PFSK-1 (cell line): ENCODE measurements around the gene DMPK.

Experiments
- FOXP2 ChIP-seq: optimal IDR thresholded peaks from 2 replicates; pipeline ENCODE3; 2011; ENCODE audit warnings: borderline replicate concordance, control low read depth, inconsistent platforms; ENCODE audit not compliant: insufficient read depth; ENCODE audit errors: extremely low read length, extremely low read depth
- POLR2AphosphoS5 ChIP-seq: IDR thresholded peaks from 2 replicates; pipeline ENCODE4 v1.6.1; 2012; ENCODE audit warnings: low read depth, mild to moderate bottlenecking, control low read depth, low read length, moderate library complexity
- SIN3A ChIP-seq: IDR thresholded peaks from 2 replicates; pipeline ENCODE4 v1.6.1; 2012; ENCODE audit warnings: mild to moderate bottlenecking, low read length, moderate library complexity, borderline replicate concordance; ENCODE audit not compliant: insufficient read depth
- TAF1 ChIP-seq: IDR thresholded peaks from 2 replicates; pipeline ENCODE4 v1.6.1; 2012; ENCODE audit warnings: low read length, control low read depth, borderline replicate concordance; ENCODE audit not compliant: insufficient read depth
- TF ChIP-seq, protein P1 (sequence below), 2 experiments: IDR thresholded peaks; 2 replicates each; pipeline versions ENCODE4 v1.6.1 to v1.8.0; 2011 to 2012; ENCODE audit warnings: low read depth in 2 of 2, low read length in 2 of 2, control low read depth in 1 of 2, inconsistent platforms in 1 of 2, mild to moderate bottlenecking in 1 of 2, moderate library complexity in 1 of 2; ENCODE audit not compliant: insufficient read depth in 1 of 2

The DMPK gene

GRCh38 chr19:45774765-45775164 lies 7.5 kb downstream of the DMPK start:
- TF ChIP-seq TAF1 (no peak), POLR2AphosphoS5 (no peak), SIN3A (no peak), FOXP2 (no peak)
- TF ChIP-seq, protein P1, sequence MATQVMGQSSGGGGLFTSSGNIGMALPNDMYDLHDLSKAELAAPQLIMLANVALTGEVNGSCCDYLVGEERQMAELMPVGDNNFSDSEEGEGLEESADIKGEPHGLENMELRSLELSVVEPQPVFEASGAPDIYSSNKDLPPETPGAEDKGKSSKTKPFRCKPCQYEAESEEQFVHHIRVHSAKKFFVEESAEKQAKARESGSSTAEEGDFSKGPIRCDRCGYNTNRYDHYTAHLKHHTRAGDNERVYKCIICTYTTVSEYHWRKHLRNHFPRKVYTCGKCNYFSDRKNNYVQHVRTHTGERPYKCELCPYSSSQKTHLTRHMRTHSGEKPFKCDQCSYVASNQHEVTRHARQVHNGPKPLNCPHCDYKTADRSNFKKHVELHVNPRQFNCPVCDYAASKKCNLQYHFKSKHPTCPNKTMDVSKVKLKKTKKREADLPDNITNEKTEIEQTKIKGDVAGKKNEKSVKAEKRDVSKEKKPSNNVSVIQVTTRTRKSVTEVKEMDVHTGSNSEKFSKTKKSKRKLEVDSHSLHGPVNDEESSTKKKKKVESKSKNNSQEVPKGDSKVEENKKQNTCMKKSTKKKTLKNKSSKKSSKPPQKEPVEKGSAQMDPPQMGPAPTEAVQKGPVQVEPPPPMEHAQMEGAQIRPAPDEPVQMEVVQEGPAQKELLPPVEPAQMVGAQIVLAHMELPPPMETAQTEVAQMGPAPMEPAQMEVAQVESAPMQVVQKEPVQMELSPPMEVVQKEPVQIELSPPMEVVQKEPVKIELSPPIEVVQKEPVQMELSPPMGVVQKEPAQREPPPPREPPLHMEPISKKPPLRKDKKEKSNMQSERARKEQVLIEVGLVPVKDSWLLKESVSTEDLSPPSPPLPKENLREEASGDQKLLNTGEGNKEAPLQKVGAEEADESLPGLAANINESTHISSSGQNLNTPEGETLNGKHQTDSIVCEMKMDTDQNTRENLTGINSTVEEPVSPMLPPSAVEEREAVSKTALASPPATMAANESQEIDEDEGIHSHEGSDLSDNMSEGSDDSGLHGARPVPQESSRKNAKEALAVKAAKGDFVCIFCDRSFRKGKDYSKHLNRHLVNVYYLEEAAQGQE (IDR thresholded peaks at IDR 0.05; ENCODE audit: insufficient read depth in 1 of 2, low read depth in 2 of 2, low read length in 2 of 2) = no peak

DNA sequence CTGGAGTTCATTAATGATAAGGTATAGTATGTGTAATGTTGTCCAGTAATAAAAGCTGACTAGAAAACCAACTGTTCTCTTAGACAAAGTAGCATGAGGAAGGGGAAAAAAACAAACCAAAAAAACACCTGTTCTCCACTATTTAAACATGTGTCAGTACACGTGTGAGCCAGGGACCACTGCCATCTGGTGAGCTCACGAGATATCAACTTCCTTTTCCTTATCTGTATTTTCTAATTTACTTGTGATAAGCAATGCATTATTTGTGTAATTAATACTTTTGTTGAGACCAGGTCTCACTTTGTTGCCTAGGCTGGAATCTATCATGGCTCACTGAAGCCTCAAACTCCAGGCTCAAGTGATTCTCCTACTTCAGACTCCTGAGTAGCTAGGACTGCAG lies 8.9 kb downstream of the DMPK start:
- TF ChIP-seq TAF1 = no peak
- no peak for TF ChIP-seq FOXP2
- no peak for TF ChIP-seq SIN3A
- TF ChIP-seq POLR2AphosphoS5 = no peak
- TF ChIP-seq, protein P1 (IDR thresholded peaks at IDR 0.05; ENCODE audit: insufficient read depth in 1 of 2, low read depth in 2 of 2, low read length in 2 of 2) = no peak

GRCh38 chr19:45772912-45773311 lies 9.4 kb downstream of the DMPK start:
- no peak for TF ChIP-seq FOXP2
- no peak for TF ChIP-seq SIN3A
- no peak; the same call in 1 of the 2 replicates for TF ChIP-seq POLR2AphosphoS5
- TF ChIP-seq, protein P1 (IDR thresholded peaks at IDR 0.05; ENCODE audit: insufficient read depth in 1 of 2, low read depth in 2 of 2, low read length in 2 of 2) = no peak
- no peak for TF ChIP-seq TAF1

DNA sequence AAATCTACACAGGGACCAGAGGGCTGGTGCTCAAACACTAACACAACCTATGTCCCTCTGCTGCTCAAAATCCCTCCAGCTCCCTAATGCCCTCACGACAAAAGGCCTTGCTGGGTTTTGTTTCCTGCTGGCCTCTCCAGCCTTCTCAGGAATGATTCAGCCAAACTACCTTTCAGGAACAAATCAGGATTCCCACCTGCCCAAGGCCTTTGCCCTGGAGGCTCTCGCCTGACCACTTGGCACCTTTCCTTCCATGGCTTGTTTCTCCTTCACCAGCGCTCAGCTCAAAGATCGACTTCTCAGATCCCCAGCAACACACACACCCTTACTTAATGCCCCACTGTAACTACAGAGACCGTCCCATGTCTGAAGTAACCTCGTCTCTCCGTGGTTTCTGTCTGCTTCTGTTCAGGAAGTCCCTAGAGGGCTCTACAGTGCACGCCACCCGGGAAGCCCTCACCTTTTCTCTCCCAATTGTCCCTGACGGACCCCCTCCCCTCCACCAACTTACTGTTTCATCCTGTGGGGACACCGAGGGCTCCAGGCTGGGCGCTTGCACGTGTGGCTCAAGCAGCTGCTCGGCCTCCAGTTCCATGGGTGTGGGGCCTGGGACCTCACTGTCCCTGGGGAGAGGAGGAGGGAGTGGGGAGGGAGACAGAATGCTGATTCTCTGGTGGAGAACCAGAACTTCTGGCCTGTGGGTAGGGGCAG lies 10.0 kb downstream of the DMPK start:
- TF ChIP-seq POLR2AphosphoS5 (no peak), TAF1 (no peak), FOXP2 (no peak), SIN3A (no peak)
- TF ChIP-seq, protein P1 (IDR thresholded peaks at IDR 0.05; ENCODE audit: insufficient read depth in 1 of 2, low read depth in 2 of 2, low read length in 2 of 2) = no peak
